NOMO-1 treated with dmso at 0.1 percent for 144 hours (cell line): ENCODE data around the gene ELAC2.

Experiments
- DNase-seq: peaks from one replicate; lab custom pipeline; 2025; ENCODE audit not compliant: unreplicated experiment; lab: John Stamatoyannopoulos, UW

ELAC2 gene

DNA sequence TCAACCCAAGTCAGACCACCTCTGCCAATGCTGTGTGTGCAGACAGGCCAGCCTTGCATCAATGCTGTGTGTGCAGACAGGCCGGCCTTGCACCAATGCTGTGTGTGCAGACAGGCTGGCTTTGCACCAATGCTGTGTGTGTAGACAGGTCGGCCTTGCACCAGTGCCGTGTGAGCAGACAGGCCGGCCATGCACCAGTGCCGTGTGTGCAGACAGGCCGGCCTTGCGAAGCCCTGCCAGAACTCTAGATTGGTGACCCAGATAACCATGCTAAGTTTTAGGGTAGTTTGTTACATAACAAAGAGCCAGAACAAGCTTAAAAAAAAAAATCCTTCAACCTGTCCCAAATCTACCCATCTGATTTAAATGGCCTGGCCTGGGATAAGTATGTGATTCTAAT lies 54.3 kb downstream of the ELAC2 start:
- DNase-seq: no peak

DNA sequence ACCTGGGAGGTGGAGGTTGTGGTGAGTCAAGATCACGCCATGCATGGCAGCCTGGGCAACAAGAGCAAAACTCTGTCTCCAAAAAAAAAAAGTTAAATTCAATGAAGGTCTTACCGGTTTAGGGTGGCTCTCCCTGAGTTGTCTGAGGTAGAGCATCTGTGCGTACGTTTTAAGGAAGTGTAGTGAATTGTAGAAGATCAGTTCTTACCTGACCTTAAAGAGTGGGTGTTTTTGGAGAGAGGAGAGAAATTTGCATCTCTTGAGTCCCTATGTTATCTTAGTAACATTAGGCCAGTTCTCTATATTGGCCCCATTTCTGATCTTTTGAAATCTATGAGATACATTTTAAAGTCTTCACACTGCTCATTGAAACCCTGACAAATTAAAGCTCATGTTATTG lies 56.2 kb downstream of the ELAC2 start:
- no peak for DNase-seq

DNA sequence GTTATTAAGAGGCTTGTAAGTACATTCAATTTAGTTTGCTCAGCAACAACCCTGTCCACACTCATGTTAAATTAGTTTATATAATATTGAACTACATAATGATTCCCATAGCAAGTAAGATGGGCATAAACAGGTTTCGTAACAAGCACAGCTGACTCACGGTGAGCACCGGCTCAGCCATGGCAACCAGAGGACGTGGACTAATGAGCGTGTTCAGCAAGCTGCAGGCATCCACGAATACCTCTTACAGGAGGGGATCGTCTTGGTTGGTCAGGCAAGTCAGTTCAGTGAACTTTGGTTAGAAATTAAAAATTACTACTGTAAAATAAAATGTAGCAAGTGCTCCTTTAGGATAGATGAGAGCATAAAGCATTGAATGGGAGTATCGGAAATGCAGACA lies 58.4 kb downstream of the ELAC2 start:
- no peak for DNase-seq

DNA sequence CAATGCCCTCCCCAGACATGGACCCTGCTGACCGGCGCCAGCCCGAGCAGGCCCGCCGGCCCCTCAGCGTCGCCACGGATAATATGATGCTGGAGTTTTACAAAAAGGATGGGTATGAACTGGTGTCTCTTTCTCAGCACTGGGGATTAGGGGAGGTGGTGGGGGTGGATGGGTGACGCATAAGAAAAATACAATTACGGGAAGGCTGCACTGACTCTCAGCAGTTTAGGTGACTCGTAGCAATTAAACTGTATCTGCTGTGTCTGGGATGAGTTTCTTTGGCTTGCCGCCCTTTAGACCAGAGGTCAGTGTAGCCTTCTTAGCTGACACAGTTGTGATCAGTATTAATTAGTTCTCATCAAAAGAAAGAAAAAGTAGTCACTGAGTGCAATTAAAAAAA lies 59.0 kb downstream of the ELAC2 start:
- no peak for DNase-seq

DNA sequence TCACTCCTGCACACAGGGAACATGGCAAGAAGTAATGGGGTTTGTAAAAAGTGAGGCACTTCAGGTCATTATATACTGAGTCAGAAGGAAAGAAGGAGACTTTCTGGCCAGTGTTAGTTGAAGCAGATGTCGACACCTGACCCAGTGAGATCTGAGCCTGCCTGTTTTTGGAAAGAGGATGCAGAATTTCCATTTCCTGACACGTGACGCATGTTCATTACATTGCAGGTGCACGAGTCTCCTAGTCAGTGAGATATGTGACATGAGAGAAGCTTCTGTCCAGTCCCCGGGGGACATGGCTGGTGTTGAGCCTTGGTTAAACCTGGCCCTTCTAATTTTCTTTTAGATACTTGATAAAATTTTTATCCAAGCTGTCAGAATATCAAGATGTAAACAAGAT lies 62.3 kb downstream of the ELAC2 start:
- DNase-seq: no peak

DNA sequence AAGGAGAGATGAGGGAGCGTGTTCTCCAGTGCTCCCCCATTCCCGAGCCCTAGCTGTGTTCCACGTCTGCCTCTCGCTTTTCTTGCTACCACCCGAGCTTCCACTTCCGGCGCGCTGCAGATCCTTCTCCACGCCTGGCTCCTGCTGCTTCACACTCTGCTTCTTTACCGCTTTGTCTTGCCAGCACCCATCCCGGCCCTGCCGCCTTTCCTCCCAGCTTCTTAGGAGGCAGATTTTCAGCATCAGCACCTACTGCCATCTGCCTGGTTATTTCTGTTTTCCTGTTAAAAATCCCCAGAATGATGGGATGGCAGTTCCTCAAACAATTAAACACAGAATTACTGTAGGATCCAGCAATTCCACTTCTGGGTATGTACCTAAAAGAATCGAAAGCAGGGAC lies 64.7 kb downstream of the ELAC2 start:
- DNase-seq: no peak

DNA sequence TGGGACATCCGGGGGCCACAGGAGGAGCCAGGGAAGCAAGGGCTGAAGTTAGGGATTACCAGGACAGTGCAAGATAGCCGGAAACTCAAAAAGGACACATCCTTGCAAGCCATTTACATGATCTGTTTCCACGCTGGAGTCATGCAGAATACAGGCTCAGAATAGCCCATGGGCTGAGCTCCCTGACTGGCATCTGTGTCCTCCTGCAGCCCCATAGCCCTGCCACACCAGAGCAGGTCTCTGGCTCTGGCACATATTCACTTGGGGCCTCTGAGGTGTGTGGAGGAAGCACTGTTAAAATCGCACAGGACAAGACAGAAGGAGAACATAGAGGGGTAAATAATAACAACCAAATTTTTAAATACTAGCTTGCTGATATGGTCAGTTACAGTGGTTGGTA lies 65.8 kb downstream of the ELAC2 start:
- DNase-seq: no peak

DNA sequence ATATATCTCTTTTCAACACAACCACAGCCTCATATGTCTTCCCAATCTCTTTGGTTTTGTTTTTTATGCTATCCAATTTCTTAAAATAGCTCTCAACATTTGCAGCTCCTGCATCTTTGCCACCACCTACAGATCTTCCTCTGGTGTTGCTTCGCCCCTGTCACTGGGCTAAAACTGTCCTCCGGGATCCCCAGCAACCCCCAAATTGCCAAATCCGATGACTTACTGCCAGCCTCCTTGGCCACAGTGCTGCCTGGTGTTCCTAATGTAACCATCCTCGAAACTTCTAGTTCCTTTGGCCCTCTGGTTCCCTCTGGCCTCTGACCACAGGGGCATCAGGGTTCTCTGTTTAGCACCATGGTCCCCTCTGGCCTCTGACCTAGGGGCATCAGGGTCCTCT lies 70.8 kb downstream of the ELAC2 start:
- no peak for DNase-seq
